MM.1S (cell line): Measurements from ENCODE around the gene CASTOR1.

Source experiments
- DNase-seq: peaks from one replicate; pipeline ENCODE4 v3.0.0-alpha.2; 2015
- H2AFZ ChIP-seq: fragments of 300-600 bp; sonication (generic); 2 replicates; pipeline ENCODE4 v1.6.0; 2016; ENCODE audit warnings: antibody characterized with exemption, low read length
- H3F3A ChIP-seq: fragments of 300-600 bp; sonication (generic); 2 replicates; pipeline ENCODE4 v1.6.1; 2016; ENCODE audit warnings: mild to moderate bottlenecking, antibody characterized with exemption, low read length, moderate library complexity, mixed read lengths; ENCODE audit not compliant: insufficient read depth
- H3K27ac ChIP-seq: fragments of 300-600 bp; sonication (generic); 2 replicates; pipeline ENCODE4 v1.5.1; 2016; ENCODE audit warnings: mild to moderate bottlenecking, low read length
- H3K27me3 ChIP-seq: fragments of 300-600 bp; sonication (generic); replicated peaks from 2 replicates; pipeline ENCODE4 v1.6.0; 2016; ENCODE audit warnings: low read length; ENCODE audit not compliant: insufficient read depth
- H3K36me3 ChIP-seq: fragments of 300-600 bp; sonication (generic); replicated peaks from 2 replicates; pipeline ENCODE4 v1.6.1; 2016; ENCODE audit warnings: mild to moderate bottlenecking, low read length, mixed read lengths; ENCODE audit not compliant: insufficient read depth
- H3K4me1 ChIP-seq: fragments of 300-600 bp; sonication (generic); 2 replicates; pipeline ENCODE4 v1.6.1; 2016; ENCODE audit warnings: low read length, mixed read lengths
- H3K4me2 ChIP-seq: fragments of 300-600 bp; sonication (generic); 2 replicates; pipeline ENCODE4 v1.6.0; 2016; ENCODE audit warnings: low read depth, low read length
- H3K4me3 ChIP-seq: fragments of 300-600 bp; sonication (generic); 2 replicates; pipeline ENCODE4 v1.5.1; 2016; ENCODE audit warnings: low read length, mixed read lengths
- H3K79me2 ChIP-seq: fragments of 300-600 bp; sonication (generic); 2 replicates; pipeline ENCODE4 v1.6.1; 2016; ENCODE audit warnings: mixed run types, low read length, mixed read lengths
- H3K9ac ChIP-seq: fragments of 300-600 bp; sonication (generic); 2 replicates; pipeline ENCODE4 v1.6.1; 2016; ENCODE audit warnings: low read length, mixed read lengths
- H3K9me2 ChIP-seq: fragments of 300-600 bp; sonication (generic); replicated peaks from 2 replicates; pipeline ENCODE4 v1.6.1; 2016; ENCODE audit warnings: mild to moderate bottlenecking, low read length, mixed read lengths; ENCODE audit not compliant: insufficient read depth
- H3K9me3 ChIP-seq: fragments of 300-600 bp; sonication (generic); replicated peaks from 2 replicates; pipeline ENCODE4 v1.6.1; 2016; ENCODE audit warnings: mild to moderate bottlenecking, low read length, mixed read lengths; ENCODE audit not compliant: insufficient read depth
- H4K20me1 ChIP-seq: fragments of 300-600 bp; sonication (generic); 2 replicates; pipeline ENCODE4 v1.6.1; 2016; ENCODE audit warnings: mild to moderate bottlenecking, low read length, moderate library complexity, mixed read lengths; ENCODE audit not compliant: insufficient read depth
- CTCF ChIP-seq: fragments of 300-600 bp; sonication (generic); IDR thresholded peaks from 2 replicates; pipeline ENCODE4 v1.5.1; 2016; ENCODE audit warnings: antibody characterized with exemption, low read length, mixed read lengths
- EZH2 ChIP-seq: fragments of 300-600 bp; sonication (generic); optimal IDR thresholded peaks from 2 replicates; pipeline ENCODE3; 2017; ENCODE audit warnings: low read depth, mild to moderate bottlenecking, antibody characterized with exemption, low read length, mixed read lengths
- EZH2phosphoT487 ChIP-seq: fragments of 300-600 bp; sonication (generic); IDR thresholded peaks from 2 replicates; pipeline ENCODE4 v1.6.1; 2018; ENCODE audit warnings: antibody characterized with exemption, low read length

Gene CASTOR1

GRCh38 chr22:30293026-30293425 is 3.7 kb upstream of the CASTOR1 start:
- TF ChIP-seq EZH2 (no peak), EZH2phosphoT487 (no peak), CTCF (no peak)
- no peak overlapping the region for H3K4me2 ChIP-seq
- no peaks in the 10 kb centered on the region for H3K36me3 ChIP-seq
- no peaks in the 10 kb centered on the region for H3K79me2 ChIP-seq
- peaks cover 20% of the 10 kb centered on the region for H3F3A ChIP-seq
- no peak overlapping the region for H3K4me3 ChIP-seq
- no peaks in the 10 kb centered on the region for H4K20me1 ChIP-seq
- no peak overlapping the region for H3K9ac ChIP-seq
- H2AFZ ChIP-seq, result no peak overlapping the region
- no peak for DNase-seq
- H3K9me2 ChIP-seq, result no peaks in the 10 kb centered on the region
- H3K27me3 ChIP-seq, result no peaks in the 10 kb centered on the region
- H3K4me1 ChIP-seq, result peaks cover 17% of the 10 kb centered on the region; the same call in 1 of the 2 replicates
- no peaks in the 10 kb centered on the region for H3K9me3 ChIP-seq
- no peak overlapping the region for H3K27ac ChIP-seq

- Histone ChIP-seq H3K4me1 (peaks cover 17% of the 10 kb centered on the region; the same call in 1 of the 2 replicates), H3K9ac (no peak overlapping the region), H3K36me3 (no peaks in the 10 kb centered on the region), H3F3A (peaks cover 20% of the 10 kb centered on the region), H2AFZ (no peak overlapping the region), H4K20me1 (no peaks in the 10 kb centered on the region), H3K9me2 (no peaks in the 10 kb centered on the region), H3K4me2 (no peak overlapping the region), H3K79me2 (no peaks in the 10 kb centered on the region), H3K4me3 (no peak overlapping the region), H3K27me3 (no peaks in the 10 kb centered on the region), H3K27ac (no peak overlapping the region), H3K9me3 (no peaks in the 10 kb centered on the region)
- TF ChIP-seq EZH2phosphoT487 (no peak), CTCF (no peak)
- DNase-seq, result no peak
Observed at GRCh38 chr22:30292069-30292970, 3.0 kb upstream of the CASTOR1 start.

- Histone ChIP-seq H2AFZ (no peak overlapping the region), H3K9me2 (no peaks in the 10 kb centered on the region), H3K4me3 (no peak overlapping the region), H4K20me1 (no peaks in the 10 kb centered on the region), H3K79me2 (no peaks in the 10 kb centered on the region), H3K27me3 (no peaks in the 10 kb centered on the region), H3K9ac (no peak overlapping the region), H3F3A (peaks cover 20% of the 10 kb centered on the region), H3K9me3 (no peaks in the 10 kb centered on the region), H3K36me3 (no peaks in the 10 kb centered on the region), H3K4me2 (no peak overlapping the region), H3K27ac (no peak overlapping the region), H3K4me1 (peaks cover 17% of the 10 kb centered on the region; the same call in 1 of the 2 replicates)
- DNase-seq, result no peak
- no peak for TF ChIP-seq CTCF
- TF ChIP-seq EZH2phosphoT487, result no peak
- no peak for TF ChIP-seq EZH2
Observed at GRCh38 chr22:30291058-30291892, 2.0 kb upstream of the CASTOR1 start.
